Lung (tissue), 12 donors: ENCODE measurements around the gene MRPL42. TPM values are rescaled to one million over a fixed set of nuclear protein-coding genes. Genes with fewer than 3 reads are reported as not detected.

Experiments used
- ATAC-seq: fragments of 200-7000 bp; cut with Tn5 transposase; one replicate; pipeline ENCODE4 v1.9.1; 2020; ENCODE audit warnings: moderate number of reproducible peaks; ENCODE audit not compliant: insufficient read depth, low FRiP score
- DNase-seq, 3 donors: peaks; one replicate each; pipeline ENCODE4 v3.0.0-alpha.2; 2013 to 2017
- H3K27ac ChIP-seq, 2 donors: one replicate each; pipeline ENCODE4 v1.5.1; 2013; ENCODE audit warnings: mild to moderate bottlenecking in 2 of 2, moderate library complexity in 2 of 2, control low read depth in 1 of 2, inconsistent platforms in 1 of 2, low read depth in 1 of 2, low read length in 1 of 2
- H3K27me3 ChIP-seq, 3 donors: one replicate each; pipeline ENCODE4 v1.5.1; 2013; ENCODE audit warnings: low read length in 2 of 3; ENCODE audit not compliant: control insufficient read depth in 3 of 3, insufficient read depth in 3 of 3
- H3K36me3 ChIP-seq, 4 donors: one replicate each; pipeline ENCODE4 v1.5.1; 2013; ENCODE audit warnings: low read length in 4 of 4, mild to moderate bottlenecking in 1 of 4, moderate library complexity in 1 of 4; ENCODE audit not compliant: control insufficient read depth in 4 of 4, insufficient read depth in 4 of 4
- H3K4me1 ChIP-seq, 5 donors: one replicate each; pipeline ENCODE4 v1.5.1; 2013; ENCODE audit warnings: low read length in 5 of 5, mild to moderate bottlenecking in 2 of 5, moderate library complexity in 1 of 5; ENCODE audit not compliant: control insufficient read depth in 5 of 5, insufficient read depth in 5 of 5
- H3K4me3 ChIP-seq: one replicate; pipeline ENCODE4 v1.5.1; 2013; ENCODE audit warnings: mild to moderate bottlenecking, control low read depth, moderate library complexity
- H3K9ac ChIP-seq, 2 donors: one replicate each; pipeline ENCODE4 v1.5.1; 2013; ENCODE audit warnings: low read length in 2 of 2, control low read depth in 1 of 2; ENCODE audit not compliant: insufficient read depth in 1 of 2
- H3K9me3 ChIP-seq, 4 donors: one replicate each; pipeline ENCODE4 v1.5.1; 2013; ENCODE audit warnings: low read length in 3 of 4, mild to moderate bottlenecking in 1 of 4, moderate library complexity in 1 of 4; ENCODE audit not compliant: control insufficient read depth in 4 of 4, insufficient read depth in 3 of 4
- WGBS, 2 donors: extraction: QIAGEN DNeasy Blood & Tissue Kit; methylation state at CpG; one replicate each; pipeline ENCODE4 v1.1.7; 2013; 5-methylcytosine and 5-hydroxymethylcytosine counted together
- polyA plus RNA-seq, 2 donors: library from polyadenylated mRNA; stranded (reverse); fragments of 200-250 nt; gene quantifications; one replicate each; pipeline ENCODE4 v1.2.1, GENCODE V29; 2013
- total RNA-seq, 2 donors: library from RNA; depleted of rRNA in 1 of 2; stranded (reverse); fragments of >200 nt in 1 of 2; gene quantifications; one replicate each; pipeline ENCODE4 v1.2.1, GENCODE V29; 2014 to 2021
- TF ChIP-seq, protein P1 (sequence below): IDR thresholded peaks from 2 replicates; pipeline ENCODE4 v1.5.1; 2012; ENCODE audit warnings: mild to moderate bottlenecking; ENCODE audit errors: control extremely low read depth, extremely low read depth
- donor health status: control.
- donor health status: control.
- donor health status: Bipolar disorder and iron deficiency.
- donor health status: healthy.
- donor health status: DM: yes; HTN: yes; CAD: no.

MRPL42 gene
- total and polyA plus RNA-seq, 4 donors = 27.5 to 65.7 (median 43.6) TPM

DNA sequence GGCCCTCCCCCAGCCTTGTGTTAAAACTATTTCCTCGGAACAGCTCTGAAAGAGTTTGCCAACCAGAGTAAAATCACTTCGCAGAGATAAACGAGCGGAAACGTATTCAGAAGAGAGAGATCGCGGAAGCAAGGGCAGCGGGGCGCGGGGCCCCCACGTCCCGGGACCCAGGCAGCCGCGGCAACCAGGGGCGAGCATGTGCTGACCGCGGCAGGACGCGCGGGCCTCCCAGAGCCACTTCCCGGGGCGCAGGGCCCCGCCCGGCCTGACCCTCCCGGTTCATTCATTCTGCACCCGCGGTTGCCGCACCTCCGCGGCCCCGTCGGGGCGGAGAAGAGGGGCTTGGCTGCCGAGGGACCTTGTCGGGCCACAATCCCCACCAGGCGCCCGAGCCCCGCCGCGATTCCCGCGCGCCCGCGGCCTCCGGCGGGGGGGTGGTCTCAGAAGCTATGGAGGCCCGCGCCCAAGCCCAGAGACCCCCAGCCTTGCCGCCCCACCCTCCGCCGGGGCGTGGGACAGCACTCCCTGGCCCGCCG, 26.2 kb upstream of the MRPL42 start:
- H3K27ac ChIP-seq = peak overlapping the region; percentile 95 to 98
- peaks cover 8 to 31% (median 22%) of the 10 kb centered on the region in 5 donors for H3K4me1 ChIP-seq
- peak in 2 of 3 donors; percentile 38 to 58 for DNase-seq
- no peaks in the 10 kb centered on the region for H3K36me3 ChIP-seq
- no peak for ATAC-seq
- no peaks in the 10 kb centered on the region for H3K27me3 ChIP-seq
- peak overlapping the region; percentile 76 to 88 for H3K9ac ChIP-seq
- 0% methylated on average over 42 to 55 of the region's 55 CpGs for WGBS, 2 donors
- TF ChIP-seq, protein P1, sequence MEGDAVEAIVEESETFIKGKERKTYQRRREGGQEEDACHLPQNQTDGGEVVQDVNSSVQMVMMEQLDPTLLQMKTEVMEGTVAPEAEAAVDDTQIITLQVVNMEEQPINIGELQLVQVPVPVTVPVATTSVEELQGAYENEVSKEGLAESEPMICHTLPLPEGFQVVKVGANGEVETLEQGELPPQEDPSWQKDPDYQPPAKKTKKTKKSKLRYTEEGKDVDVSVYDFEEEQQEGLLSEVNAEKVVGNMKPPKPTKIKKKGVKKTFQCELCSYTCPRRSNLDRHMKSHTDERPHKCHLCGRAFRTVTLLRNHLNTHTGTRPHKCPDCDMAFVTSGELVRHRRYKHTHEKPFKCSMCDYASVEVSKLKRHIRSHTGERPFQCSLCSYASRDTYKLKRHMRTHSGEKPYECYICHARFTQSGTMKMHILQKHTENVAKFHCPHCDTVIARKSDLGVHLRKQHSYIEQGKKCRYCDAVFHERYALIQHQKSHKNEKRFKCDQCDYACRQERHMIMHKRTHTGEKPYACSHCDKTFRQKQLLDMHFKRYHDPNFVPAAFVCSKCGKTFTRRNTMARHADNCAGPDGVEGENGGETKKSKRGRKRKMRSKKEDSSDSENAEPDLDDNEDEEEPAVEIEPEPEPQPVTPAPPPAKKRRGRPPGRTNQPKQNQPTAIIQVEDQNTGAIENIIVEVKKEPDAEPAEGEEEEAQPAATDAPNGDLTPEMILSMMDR = no peak
- H3K4me3 ChIP-seq = peak overlapping the region; percentile 92
- no peaks in the 10 kb centered on the region for H3K9me3 ChIP-seq

DNA sequence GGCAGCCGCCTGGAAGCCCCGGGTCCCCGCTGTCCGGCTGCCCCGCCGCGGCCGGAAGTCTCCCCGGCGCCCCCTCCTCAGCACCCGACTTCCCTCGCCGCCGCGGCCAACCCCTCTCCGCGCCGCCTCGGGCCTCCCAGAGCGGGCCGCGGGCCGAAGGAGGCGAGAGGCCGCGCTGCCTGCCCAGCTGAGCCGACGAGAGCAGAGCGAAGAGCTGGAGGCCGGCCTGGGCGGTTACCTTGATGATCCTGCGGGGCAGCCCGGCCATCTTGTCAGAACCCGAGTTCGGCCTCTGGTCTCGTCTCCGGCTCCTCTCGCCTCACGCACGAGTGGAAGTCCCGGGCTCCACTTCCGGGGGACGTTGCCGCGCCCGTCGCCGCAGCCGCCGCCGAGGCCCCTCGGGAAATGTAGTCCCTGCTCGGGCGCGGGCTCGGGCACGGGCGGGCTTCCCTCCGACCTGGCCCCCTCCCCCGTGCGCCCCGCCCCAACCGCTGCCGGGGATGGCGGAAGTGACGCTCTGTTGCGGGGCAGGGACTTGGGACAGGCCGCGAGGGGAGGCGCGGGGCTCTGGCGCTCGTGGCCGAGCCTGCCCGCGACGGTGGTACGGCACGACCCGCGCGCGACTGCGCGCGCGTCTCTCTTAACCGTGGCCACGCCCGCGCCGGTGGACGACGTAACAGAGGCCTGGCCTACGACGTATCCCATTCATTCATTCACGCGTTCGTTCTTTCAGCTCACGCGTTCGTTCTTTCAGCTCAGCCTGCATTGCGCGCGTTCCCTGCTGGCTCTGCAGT, 25.5 kb upstream of the MRPL42 start, which contains the start of gene UBE2N:
UBE2N (minus strand) TSS at position 331 of the 794 bp plus-strand sequence; CDS start at position 268, 63 bp downstream.
- Histone ChIP-seq H3K4me1 (peaks cover 8 to 31% (median 22%) of the 10 kb centered on the region in 5 donors), H3K4me3 (peak within 1 kb of the TSS; percentile 92), H3K9ac (peak within 1 kb of the TSS; percentile 94 to 96), H3K27me3 (no peaks in the 10 kb centered on the region), H3K9me3 (no peaks in the 10 kb centered on the region), H3K27ac (peak within 1 kb of the TSS; percentile 95 to 98), H3K36me3 (no peaks in the 10 kb centered on the region)
- 0% methylated on average over 95 to 105 of the region's 105 CpGs for WGBS, 2 donors
- ATAC-seq (peak; percentile 94), DNase-seq (peak; percentile 98 to 99 (median 98))
- TF ChIP-seq, protein P1 = no peak

DNA sequence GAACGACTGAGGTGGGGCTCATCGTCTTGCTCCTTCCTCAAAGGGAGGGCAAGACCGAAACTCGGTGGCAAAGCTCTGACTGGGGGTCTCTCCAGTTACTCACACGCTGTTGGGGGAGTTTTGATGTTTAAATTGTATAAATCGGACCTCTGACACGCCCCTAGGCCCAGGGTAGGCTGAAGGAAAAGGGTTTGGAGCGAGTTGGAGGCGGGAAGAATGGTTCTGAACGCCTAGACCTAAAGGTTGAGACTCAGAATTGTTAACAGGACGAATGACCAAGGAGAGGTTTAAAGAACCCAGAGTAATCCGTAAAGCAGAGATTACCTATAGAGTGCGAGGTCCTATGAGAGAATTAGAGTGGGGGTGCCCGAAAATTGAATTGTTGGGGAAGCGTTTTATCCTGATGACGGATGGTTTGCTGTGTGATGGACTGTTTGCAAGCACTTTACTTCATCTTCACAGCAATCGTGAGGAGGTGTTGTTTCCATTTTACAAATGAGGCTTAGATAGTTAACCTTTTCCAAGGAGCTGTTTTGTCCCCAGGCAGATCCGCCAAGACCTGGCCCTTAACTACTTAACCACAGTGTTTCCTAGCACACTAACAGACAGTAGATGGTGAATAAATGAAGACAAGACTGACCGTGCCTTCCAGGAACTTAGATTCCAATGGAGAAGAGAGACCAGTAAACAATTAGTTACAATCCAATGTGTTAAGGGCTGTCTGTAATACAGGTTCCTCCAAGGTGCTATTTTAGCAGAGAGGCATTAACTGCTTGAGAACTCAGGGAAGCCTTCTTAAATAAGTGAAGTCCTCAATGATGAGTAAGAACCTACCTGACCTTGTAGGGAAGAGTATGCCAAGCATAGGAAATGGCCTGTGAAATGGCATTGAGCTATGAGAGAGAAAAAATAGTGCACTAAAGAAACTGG, 24.6 kb upstream of the MRPL42 start:
- Histone ChIP-seq H3K9ac (peak overlapping the region; percentile 94 to 96), H3K36me3 (no peaks in the 10 kb centered on the region), H3K27me3 (no peaks in the 10 kb centered on the region), H3K27ac (peak overlapping the region; percentile 95 to 98), H3K4me1 (peaks cover 8 to 31% (median 15%) of the 10 kb centered on the region in 5 donors), H3K9me3 (no peaks in the 10 kb centered on the region), H3K4me3 (peak overlapping the region; percentile 92)
- WGBS, 2 donors = 5 to 10% methylated on average over 19 of the region's 19 CpGs
- TF ChIP-seq, protein P1 = no peak
- ATAC-seq (no peak), DNase-seq (no peak)
